ENCODE results near the gene HDAC7.

HDAC7 gene

GRCh38 chr12:47750229-47750798, 69.4 kb downstream of the HDAC7 start:
- Histone ChIP-seq H3K36me3 (ENCODE audit: control insufficient read depth, low read depth, low read length) (no peaks in the 10 kb centered on the region), H3K27me3 (ENCODE audit: control insufficient read depth, insufficient read depth, low read length) (no peaks in the 10 kb centered on the region), H3K4me1 (ENCODE audit: control insufficient read depth, low read depth, low read length) (peaks cover 6% of the 10 kb centered on the region), H3K4me3 (ENCODE audit: low read length) (no peak overlapping the region), H3K9ac (ENCODE audit: low read length) (no peak overlapping the region), H3K9me3 (ENCODE audit: control insufficient read depth, low read depth, low read length) (no peaks in the 10 kb centered on the region), H3K27ac (ENCODE audit: low read length) (no peak overlapping the region)

- no peaks in the 10 kb centered on the region for H3K36me3 ChIP-seq (ENCODE audit: control insufficient read depth, low read depth, low read length)
- no peak overlapping the region for H3K27ac ChIP-seq (ENCODE audit: low read length)
- no peaks in the 10 kb centered on the region for H3K9me3 ChIP-seq (ENCODE audit: control insufficient read depth, low read depth, low read length)
- no peak overlapping the region for H3K4me3 ChIP-seq (ENCODE audit: low read length)
- no peak overlapping the region for H3K9ac ChIP-seq (ENCODE audit: low read length)
- no peaks in the 10 kb centered on the region for H3K27me3 ChIP-seq (ENCODE audit: control insufficient read depth, insufficient read depth, low read length)
- peaks cover 3% of the 10 kb centered on the region for H3K4me1 ChIP-seq (ENCODE audit: control insufficient read depth, low read depth, low read length)
Measured at GRCh38 chr12:47748899-47749298, 70.8 kb downstream of the HDAC7 start.

- Histone ChIP-seq H3K27ac (ENCODE audit: low read length) (no peak overlapping the region), H3K4me1 (ENCODE audit: control insufficient read depth, low read depth, low read length) (no peaks in the 10 kb centered on the region), H3K27me3 (ENCODE audit: control insufficient read depth, insufficient read depth, low read length) (no peaks in the 10 kb centered on the region), H3K9ac (ENCODE audit: low read length) (no peak overlapping the region), H3K9me3 (ENCODE audit: control insufficient read depth, low read depth, low read length) (no peaks in the 10 kb centered on the region), H3K36me3 (ENCODE audit: control insufficient read depth, low read depth, low read length) (no peaks in the 10 kb centered on the region), H3K4me3 (ENCODE audit: low read length) (no peak overlapping the region)
Measured at GRCh38 chr12:47748507-47748828, 71.2 kb downstream of the HDAC7 start.

GRCh38 chr12:47747596-47748506, 71.9 kb downstream of the HDAC7 start:
- Histone ChIP-seq H3K4me3 (ENCODE audit: low read length) (no peak overlapping the region), H3K27ac (ENCODE audit: low read length) (no peak overlapping the region), H3K27me3 (ENCODE audit: control insufficient read depth, insufficient read depth, low read length) (no peaks in the 10 kb centered on the region)

GRCh38 chr12:47747126-47747525, 72.6 kb downstream of the HDAC7 start:
- Histone ChIP-seq H3K4me1 (ENCODE audit: control insufficient read depth, low read depth, low read length) (no peaks in the 10 kb centered on the region), H3K9ac (ENCODE audit: low read length) (no peak overlapping the region), H3K27ac (ENCODE audit: low read length) (no peak overlapping the region), H3K27me3 (ENCODE audit: control insufficient read depth, insufficient read depth, low read length) (no peaks in the 10 kb centered on the region), H3K36me3 (ENCODE audit: control insufficient read depth, low read depth, low read length) (no peaks in the 10 kb centered on the region), H3K9me3 (ENCODE audit: control insufficient read depth, low read depth, low read length) (no peaks in the 10 kb centered on the region), H3K4me3 (ENCODE audit: low read length) (no peak overlapping the region)

More at GRCh38 chr12:47747596-47748506, 71.9 kb downstream of the HDAC7 start:
- Histone ChIP-seq H3K4me1 (ENCODE audit: control insufficient read depth, low read depth, low read length) (no peaks in the 10 kb centered on the region), H3K9ac (ENCODE audit: low read length) (no peak overlapping the region), H3K9me3 (ENCODE audit: control insufficient read depth, low read depth, low read length) (no peaks in the 10 kb centered on the region), H3K36me3 (ENCODE audit: control insufficient read depth, low read depth, low read length) (no peaks in the 10 kb centered on the region)

- no peaks in the 10 kb centered on the region for H3K27me3 ChIP-seq (ENCODE audit: control insufficient read depth, insufficient read depth, low read length)
- H3K4me1 ChIP-seq (ENCODE audit: control insufficient read depth, low read depth, low read length): no peaks in the 10 kb centered on the region
- H3K9ac ChIP-seq (ENCODE audit: low read length): no peak overlapping the region
- no peaks in the 10 kb centered on the region for H3K36me3 ChIP-seq (ENCODE audit: control insufficient read depth, low read depth, low read length)
- no peak overlapping the region for H3K4me3 ChIP-seq (ENCODE audit: low read length)
- no peaks in the 10 kb centered on the region for H3K9me3 ChIP-seq (ENCODE audit: control insufficient read depth, low read depth, low read length)
- H3K27ac ChIP-seq (ENCODE audit: low read length): no peak overlapping the region
Measured at GRCh38 chr12:47746523-47746922, 73.2 kb downstream of the HDAC7 start.

GRCh38 chr12:47746073-47746472, 73.6 kb downstream of the HDAC7 start:
- H3K4me3 ChIP-seq (ENCODE audit: low read length): no peak overlapping the region
- H3K9me3 ChIP-seq (ENCODE audit: control insufficient read depth, low read depth, low read length): no peaks in the 10 kb centered on the region
- H3K4me1 ChIP-seq (ENCODE audit: control insufficient read depth, low read depth, low read length): no peaks in the 10 kb centered on the region
- no peak overlapping the region for H3K9ac ChIP-seq (ENCODE audit: low read length)
- no peak overlapping the region for H3K27ac ChIP-seq (ENCODE audit: low read length)
- no peaks in the 10 kb centered on the region for H3K27me3 ChIP-seq (ENCODE audit: control insufficient read depth, insufficient read depth, low read length)
- H3K36me3 ChIP-seq (ENCODE audit: control insufficient read depth, low read depth, low read length): no peaks in the 10 kb centered on the region

- H3K36me3 ChIP-seq (ENCODE audit: control insufficient read depth, low read depth, low read length): no peaks in the 10 kb centered on the region
- H3K9me3 ChIP-seq (ENCODE audit: control insufficient read depth, low read depth, low read length): no peaks in the 10 kb centered on the region
- H3K9ac ChIP-seq (ENCODE audit: low read length): no peak overlapping the region
- no peak overlapping the region for H3K27ac ChIP-seq (ENCODE audit: low read length)
- no peaks in the 10 kb centered on the region for H3K27me3 ChIP-seq (ENCODE audit: control insufficient read depth, insufficient read depth, low read length)
- H3K4me1 ChIP-seq (ENCODE audit: control insufficient read depth, low read depth, low read length): no peaks in the 10 kb centered on the region
- no peak overlapping the region for H3K4me3 ChIP-seq (ENCODE audit: low read length)
Measured at GRCh38 chr12:47745485-47746041, 74.1 kb downstream of the HDAC7 start.

GRCh38 chr12:47744778-47745436, 74.8 kb downstream of the HDAC7 start:
- no peaks in the 10 kb centered on the region for H3K27me3 ChIP-seq (ENCODE audit: control insufficient read depth, insufficient read depth, low read length)
- H3K4me1 ChIP-seq (ENCODE audit: control insufficient read depth, low read depth, low read length): no peaks in the 10 kb centered on the region
- H3K9ac ChIP-seq (ENCODE audit: low read length): no peak overlapping the region
- no peaks in the 10 kb centered on the region for H3K36me3 ChIP-seq (ENCODE audit: control insufficient read depth, low read depth, low read length)
- no peaks in the 10 kb centered on the region for H3K9me3 ChIP-seq (ENCODE audit: control insufficient read depth, low read depth, low read length)
- H3K27ac ChIP-seq (ENCODE audit: low read length): no peak overlapping the region
- no peak overlapping the region for H3K4me3 ChIP-seq (ENCODE audit: low read length)

- no peaks in the 10 kb centered on the region for H3K27me3 ChIP-seq (ENCODE audit: control insufficient read depth, insufficient read depth, low read length)
- no peaks in the 10 kb centered on the region for H3K9me3 ChIP-seq (ENCODE audit: control insufficient read depth, low read depth, low read length)
- H3K27ac ChIP-seq (ENCODE audit: low read length): no peak overlapping the region
- H3K4me1 ChIP-seq (ENCODE audit: control insufficient read depth, low read depth, low read length): no peaks in the 10 kb centered on the region
- H3K4me3 ChIP-seq (ENCODE audit: low read length): no peak overlapping the region
- H3K9ac ChIP-seq (ENCODE audit: low read length): no peak overlapping the region
- no peaks in the 10 kb centered on the region for H3K36me3 ChIP-seq (ENCODE audit: control insufficient read depth, low read depth, low read length)
Measured at GRCh38 chr12:47744005-47744651, 75.6 kb downstream of the HDAC7 start.

- Histone ChIP-seq H3K9me3 (ENCODE audit: control insufficient read depth, low read depth, low read length) (no peaks in the 10 kb centered on the region), H3K27me3 (ENCODE audit: control insufficient read depth, insufficient read depth, low read length) (no peaks in the 10 kb centered on the region), H3K27ac (ENCODE audit: low read length) (no peak overlapping the region), H3K4me3 (ENCODE audit: low read length) (no peak overlapping the region), H3K36me3 (ENCODE audit: control insufficient read depth, low read depth, low read length) (no peaks in the 10 kb centered on the region), H3K9ac (ENCODE audit: low read length) (no peak overlapping the region), H3K4me1 (ENCODE audit: control insufficient read depth, low read depth, low read length) (no peaks in the 10 kb centered on the region)
Measured at GRCh38 chr12:47743311-47743860, 76.3 kb downstream of the HDAC7 start.
